Measurements from ENCODE around the gene EPC1. TPM values are rescaled to one million over a fixed set of nuclear protein-coding genes. Genes with fewer than 3 reads are reported as not detected.
"Not testable (repeated sequence)": the region's sequence is repeated elsewhere in the genome, so short reads cannot be mapped to it uniquely, and the experiment has no call there.

EPC1 gene
- total RNA-seq, 4 donors from 2014 or later, result 40.3 to 148 (median 62.2) TPM

- Histone ChIP-seq H3K4me3 (no peak overlapping the region), H3K4me1 (no peaks in the 10 kb centered on the region), H3K27me3 (no peaks in the 10 kb centered on the region), H3K9me3 (no peaks in the 10 kb centered on the region), H3K36me3 (no peaks in the 10 kb centered on the region), H3K27ac (no peak overlapping the region)
- WGBS, 2 donors (ENCODE audit: low coverage in 1 of 2), result 50% methylated on average over 2 of the region's 2 CpGs; no CpG with 5 or more reads in 1 of the 2 donors
- intact Hi-C loops (cut with DNase I; ENCODE audit: low total_unique reads), result no loop called here
- in situ Hi-C loops (cut with MboI; ENCODE audit: low pct_ligation_motif_present in 1 of 4, low pct_unique_long_range_greater_than_20kb in 1 of 4, low sequenced_read_pairs in 3 of 4), result no loop called here
- TF ChIP-seq, protein P1, sequence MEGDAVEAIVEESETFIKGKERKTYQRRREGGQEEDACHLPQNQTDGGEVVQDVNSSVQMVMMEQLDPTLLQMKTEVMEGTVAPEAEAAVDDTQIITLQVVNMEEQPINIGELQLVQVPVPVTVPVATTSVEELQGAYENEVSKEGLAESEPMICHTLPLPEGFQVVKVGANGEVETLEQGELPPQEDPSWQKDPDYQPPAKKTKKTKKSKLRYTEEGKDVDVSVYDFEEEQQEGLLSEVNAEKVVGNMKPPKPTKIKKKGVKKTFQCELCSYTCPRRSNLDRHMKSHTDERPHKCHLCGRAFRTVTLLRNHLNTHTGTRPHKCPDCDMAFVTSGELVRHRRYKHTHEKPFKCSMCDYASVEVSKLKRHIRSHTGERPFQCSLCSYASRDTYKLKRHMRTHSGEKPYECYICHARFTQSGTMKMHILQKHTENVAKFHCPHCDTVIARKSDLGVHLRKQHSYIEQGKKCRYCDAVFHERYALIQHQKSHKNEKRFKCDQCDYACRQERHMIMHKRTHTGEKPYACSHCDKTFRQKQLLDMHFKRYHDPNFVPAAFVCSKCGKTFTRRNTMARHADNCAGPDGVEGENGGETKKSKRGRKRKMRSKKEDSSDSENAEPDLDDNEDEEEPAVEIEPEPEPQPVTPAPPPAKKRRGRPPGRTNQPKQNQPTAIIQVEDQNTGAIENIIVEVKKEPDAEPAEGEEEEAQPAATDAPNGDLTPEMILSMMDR (IDR thresholded peaks at IDR 0.05), result no peak
- TF ChIP-seq POLR2A (IDR thresholded peaks at IDR 0.05) (no peak), POLR2AphosphoS5 (IDR thresholded peaks at IDR 0.05) (no peak), EP300 (IDR thresholded peaks at IDR 0.05; ENCODE audit: low read depth) (no peak)
- DNase-seq, result no peak
These were observed 119.2 kb downstream of the EPC1 start for GRCh38 chr10:32227802-32228201.

GRCh38 chr10:32226624-32227023 is 120.3 kb downstream of the EPC1 start:
- H3K36me3 ChIP-seq, result no peaks in the 10 kb centered on the region
- 94% methylated on average over 1 of the region's 1 CpG; no CpG with 5 or more reads in 1 of the 2 donors for WGBS, 2 donors (ENCODE audit: low coverage in 1 of 2)
- intact Hi-C loops (cut with DNase I; ENCODE audit: low total_unique reads), result no loop called here

GRCh38 chr10:32225976-32226375 is 121.0 kb downstream of the EPC1 start:
- no peaks in the 10 kb centered on the region for H3K9me3 ChIP-seq
- H3K4me3 ChIP-seq, result no peak overlapping the region
- no peak overlapping the region for H3K27ac ChIP-seq
- no peaks in the 10 kb centered on the region for H3K4me1 ChIP-seq
- WGBS, 2 donors (ENCODE audit: low coverage in 1 of 2), result 85 to 92% methylated on average over 8 of the region's 8 CpGs
- intact Hi-C loops (cut with DNase I; ENCODE audit: low total_unique reads), result no loop called here
- DNase-seq, result no peak
- no peaks in the 10 kb centered on the region for H3K27me3 ChIP-seq
- no peak for TF ChIP-seq EP300 (IDR thresholded peaks at IDR 0.05; ENCODE audit: low read depth)
- TF ChIP-seq, protein P1 (IDR thresholded peaks at IDR 0.05), result no peak
- TF ChIP-seq POLR2AphosphoS5 (IDR thresholded peaks at IDR 0.05), result no peak
- no peak for TF ChIP-seq POLR2A (IDR thresholded peaks at IDR 0.05)
- no peaks in the 10 kb centered on the region for H3K36me3 ChIP-seq
- in situ Hi-C loops (cut with MboI; ENCODE audit: low pct_ligation_motif_present in 1 of 4, low pct_unique_long_range_greater_than_20kb in 1 of 4, low sequenced_read_pairs in 3 of 4), result no loop called here

More at GRCh38 chr10:32226624-32227023, 120.3 kb downstream of the EPC1 start:
- no peaks in the 10 kb centered on the region for H3K9me3 ChIP-seq
- DNase-seq, result no peak
- in situ Hi-C loops (cut with MboI; ENCODE audit: low pct_ligation_motif_present in 1 of 4, low pct_unique_long_range_greater_than_20kb in 1 of 4, low sequenced_read_pairs in 3 of 4), result no loop called here
- no peaks in the 10 kb centered on the region for H3K27me3 ChIP-seq
- no peaks in the 10 kb centered on the region for H3K4me1 ChIP-seq
- H3K4me3 ChIP-seq, result no peak overlapping the region
- no peak for TF ChIP-seq POLR2A (IDR thresholded peaks at IDR 0.05)
- TF ChIP-seq, protein P1 (IDR thresholded peaks at IDR 0.05), result no peak
- TF ChIP-seq POLR2AphosphoS5 (IDR thresholded peaks at IDR 0.05), result no peak
- no peak for TF ChIP-seq EP300 (IDR thresholded peaks at IDR 0.05; ENCODE audit: low read depth)
- H3K27ac ChIP-seq, result no peak overlapping the region

DNA sequence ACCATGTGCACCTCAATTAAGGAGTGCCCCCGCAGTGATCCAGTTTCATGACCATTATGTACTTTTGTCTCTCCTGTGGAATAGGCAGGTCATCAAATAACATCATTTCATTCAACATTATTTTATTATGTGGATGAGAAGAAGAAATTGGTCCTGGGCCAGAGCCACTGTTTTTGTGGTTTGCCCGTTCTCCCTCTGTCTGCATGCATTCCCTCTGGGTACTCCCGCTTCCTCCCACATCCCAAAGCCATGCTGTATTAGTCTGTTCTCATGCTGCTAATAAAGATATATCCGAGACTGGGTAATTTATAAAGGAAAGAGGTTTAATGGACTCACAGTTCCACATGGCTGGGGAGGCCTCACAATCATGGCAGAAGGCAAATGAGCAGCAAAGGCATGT is 124.6 kb downstream of the EPC1 start:
- H3K4me1 ChIP-seq; H3K4me3 ChIP-seq; H3K36me3 ChIP-seq; DNase-seq; intact Hi-C loops (cut with DNase I; ENCODE audit: low total_unique reads); H3K27me3 ChIP-seq; H3K27ac ChIP-seq: not testable (repeated sequence)
- WGBS, 2 donors (ENCODE audit: low coverage in 1 of 2), result 91 to 98% methylated on average over 4 of the region's 4 CpGs
- H3K9me3 ChIP-seq, result peaks cover 0 to 12% of the 10 kb centered on the region in 2 donors
- in situ Hi-C loops (cut with MboI; ENCODE audit: low pct_ligation_motif_present in 1 of 4, low pct_unique_long_range_greater_than_20kb in 1 of 4, low sequenced_read_pairs in 3 of 4), result loop anchor here in 2 of 4 donors (25.0 kb wide), 1 partner anchor 360 kb away; no protein-coding TSS in a partner anchor

GRCh38 chr10:32219156-32219555 is 127.8 kb downstream of the EPC1 start:
- H3K4me1 ChIP-seq; DNase-seq; intact Hi-C loops (cut with DNase I; ENCODE audit: low total_unique reads); H3K4me3 ChIP-seq; H3K27ac ChIP-seq; H3K27me3 ChIP-seq; H3K36me3 ChIP-seq: not testable (repeated sequence)
- in situ Hi-C loops (cut with MboI; ENCODE audit: low pct_ligation_motif_present in 1 of 4, low pct_unique_long_range_greater_than_20kb in 1 of 4, low sequenced_read_pairs in 3 of 4), result loop anchor here in 2 of 4 donors (25.0 kb wide), 1 partner anchor 357 kb away; no protein-coding TSS in a partner anchor
- peaks cover 0 to 12% of the 10 kb centered on the region in 2 donors for H3K9me3 ChIP-seq
- 80% methylated on average over 5 to 6 of the region's 6 CpGs for WGBS, 2 donors (ENCODE audit: low coverage in 1 of 2)

GRCh38 chr10:32218206-32219044 is 128.5 kb downstream of the EPC1 start:
- H3K4me1 ChIP-seq; H3K36me3 ChIP-seq; H3K27me3 ChIP-seq; H3K27ac ChIP-seq; intact Hi-C loops (cut with DNase I; ENCODE audit: low total_unique reads); DNase-seq; H3K4me3 ChIP-seq: not testable (repeated sequence)
- WGBS, 2 donors (ENCODE audit: low coverage in 1 of 2), result 61 to 69% methylated on average over 5 of the region's 5 CpGs
- in situ Hi-C loops (cut with MboI; ENCODE audit: low pct_ligation_motif_present in 1 of 4, low pct_unique_long_range_greater_than_20kb in 1 of 4, low sequenced_read_pairs in 3 of 4), result loop anchor here in 2 of 4 donors (25.0 kb wide), 1 partner anchor 356 kb away; no protein-coding TSS in a partner anchor
- H3K9me3 ChIP-seq, result peaks cover 0 to 12% of the 10 kb centered on the region in 2 donors
